WERI-Rb-1 (cell line): ENCODE measurements around the gene CYP3A5.
"Not testable (repeated sequence)": the region's sequence is repeated elsewhere in the genome, so short reads cannot be mapped to it uniquely, and the experiment has no call there.

ENCODE experiments used
- DNase-seq: peaks from one replicate; pipeline ENCODE4 v3.0.0-alpha.2; 2020
- H3K27ac ChIP-seq: fragments of 250-450 bp; sonication (Bioruptor Pico); 2 replicates; pipeline ENCODE4 v1.5.1; 2020; ENCODE audit warnings: mild to moderate bottlenecking, moderate library complexity
- H3K27me3 ChIP-seq: fragments of 250-450 bp; sonication (Bioruptor Pico); 2 replicates; pipeline ENCODE4 v1.5.1; 2021; ENCODE audit warnings: mild to moderate bottlenecking, low read depth, moderate library complexity; ENCODE audit not compliant: insufficient read depth, severe bottlenecking
- H3K36me3 ChIP-seq: fragments of 250-450 bp; sonication (Bioruptor Pico); 2 replicates; pipeline ENCODE4 v1.5.1; 2020; ENCODE audit warnings: mild to moderate bottlenecking, moderate library complexity
- H3K4me3 ChIP-seq: 2 replicates; pipeline ENCODE4 v1.5.1; 2011; ENCODE audit warnings: low read depth, mild to moderate bottlenecking, control low read depth, low read length
- H3K9me3 ChIP-seq: fragments of 250-450 bp; sonication (Bioruptor Pico); 2 replicates; pipeline ENCODE4 v1.5.1; 2021; ENCODE audit warnings: mild to moderate bottlenecking, moderate library complexity; ENCODE audit not compliant: severe bottlenecking
- CTCF ChIP-seq: IDR thresholded peaks from 2 replicates; pipeline ENCODE4 v1.5.1; 2011; ENCODE audit warnings: low read depth, mild to moderate bottlenecking, control low read depth, inconsistent platforms, low read length

Gene CYP3A5

GRCh38 chr7:99709838-99710578 is 30.2 kb upstream of the CYP3A5 start:
- TF ChIP-seq CTCF: no peak
- Histone ChIP-seq H3K27me3 (no peaks in the 10 kb centered on the region), H3K27ac (no peak overlapping the region), H3K36me3 (no peaks in the 10 kb centered on the region), H3K4me3 (no peak overlapping the region), H3K9me3 (peaks cover 5% of the 10 kb centered on the region)
- no peak for DNase-seq

GRCh38 chr7:99709260-99709659 is 29.5 kb upstream of the CYP3A5 start:
- no peak overlapping the region for H3K27ac ChIP-seq
- no peak for DNase-seq
- no peaks in the 10 kb centered on the region for H3K36me3 ChIP-seq
- no peak for TF ChIP-seq CTCF
- H3K4me3 ChIP-seq: no peak overlapping the region
- H3K9me3 ChIP-seq: peaks cover 5% of the 10 kb centered on the region
- H3K27me3 ChIP-seq: no peaks in the 10 kb centered on the region

GRCh38 chr7:99707096-99707495 is 27.3 kb upstream of the CYP3A5 start:
- no peak overlapping the region for H3K27ac ChIP-seq
- H3K27me3 ChIP-seq: no peaks in the 10 kb centered on the region
- no peaks in the 10 kb centered on the region for H3K36me3 ChIP-seq
- DNase-seq: no peak
- peaks cover 5% of the 10 kb centered on the region for H3K9me3 ChIP-seq
- no peak for TF ChIP-seq CTCF
- no peak overlapping the region for H3K4me3 ChIP-seq

GRCh38 chr7:99699946-99700345 is 20.1 kb upstream of the CYP3A5 start:
- Histone ChIP-seq H3K4me3 (no peak overlapping the region), H3K36me3 (no peaks in the 10 kb centered on the region), H3K9me3 (no peaks in the 10 kb centered on the region), H3K27ac (no peak overlapping the region), H3K27me3 (no peaks in the 10 kb centered on the region)
- no peak for DNase-seq
- no peak for TF ChIP-seq CTCF

- H3K9me3 ChIP-seq, DNase-seq, H3K27me3 ChIP-seq, H3K36me3 ChIP-seq, H3K27ac ChIP-seq, H3K4me3 ChIP-seq: not testable (repeated sequence)
These were observed 19.3 kb upstream of the CYP3A5 start for GRCh38 chr7:99698867-99699730.

- no peak overlapping the region for H3K4me3 ChIP-seq
- DNase-seq: no peak
- H3K9me3 ChIP-seq: peaks cover 2% of the 10 kb centered on the region
- H3K27me3 ChIP-seq: no peaks in the 10 kb centered on the region
- no peak for TF ChIP-seq CTCF
- H3K27ac ChIP-seq: no peak overlapping the region
- H3K36me3 ChIP-seq: no peaks in the 10 kb centered on the region
These were observed 15.1 kb upstream of the CYP3A5 start for GRCh38 chr7:99694912-99695304.
